Psoas muscle (tissue), 8 donors: ENCODE results near the gene IFITM10. TPM values are rescaled to one million over a fixed set of nuclear protein-coding genes. Genes with fewer than 3 reads are reported as not detected.
"Not testable (repeated sequence)": the region's sequence is repeated elsewhere in the genome, so short reads cannot be mapped to it uniquely, and the experiment has no call there.

ENCODE experiments used
- ATAC-seq, 4 donors: fragments of 200-7000 bp; cut with Tn5 transposase; one replicate each; pipeline ENCODE4 v1.9.1; 2020; ENCODE audit warnings: moderate library complexity in 3 of 4, mild to moderate bottlenecking in 2 of 4
- DNase-seq, 2 donors: peaks; one replicate each; pipeline ENCODE4 v3.0.0-alpha.2; 2020
- H3K27ac ChIP-seq: fragments of 200-600 bp; one replicate; pipeline ENCODE4 v1.8.0; 2022
- H3K27me3 ChIP-seq, 3 donors: fragments of 200-600 bp in 1 of 3; one replicate each; pipeline versions ENCODE4 v1.6.1 to v1.8.0; 2013 to 2022; ENCODE audit warnings: low read length in 2 of 3, mild to moderate bottlenecking in 2 of 3, moderate library complexity in 1 of 3; ENCODE audit not compliant: insufficient read depth in 3 of 3
- H3K36me3 ChIP-seq, 2 donors: fragments of 200-600 bp in 1 of 2; one replicate each; pipeline versions ENCODE4 v1.6.1 to v1.8.0; 2013 to 2022; ENCODE audit warnings: low read depth in 1 of 2, mild to moderate bottlenecking in 1 of 2, moderate library complexity in 1 of 2; ENCODE audit not compliant: insufficient read depth in 1 of 2
- H3K4me1 ChIP-seq: fragments of 200-600 bp; one replicate; pipeline ENCODE4 v1.8.0; 2022
- H3K4me3 ChIP-seq: fragments of 200-600 bp; one replicate; pipeline ENCODE4 v1.8.0; 2022; ENCODE audit warnings: mild to moderate bottlenecking
- H3K9me3 ChIP-seq: fragments of 200-600 bp; one replicate; pipeline ENCODE4 v1.8.0; 2022
- WGBS, 3 donors: extraction: QIAGEN DNeasy Blood & Tissue Kit; methylation state at CpG; one replicate each; pipeline versions ENCODE4 v1.1.6 to v1.1.7; 2013; 5-methylcytosine and 5-hydroxymethylcytosine counted together
- intact Hi-C, 2 donors: fragments of 100-400 bp; cut with DNase I; formaldehyde crosslinking; loops; one replicate each; pipeline versions ENCODE4 v1.11.0 to v1.14.2; 2022
- polyA plus RNA-seq, 3 donors: library from polyadenylated mRNA; stranded (reverse); fragments of 200-250 nt; gene quantifications; one replicate each; pipeline ENCODE4 v1.2.3, GENCODE V29; 2013
- total RNA-seq, 4 donors: library from RNA; stranded (reverse); fragmentation: NEBNext Ultra II Directional in 2 of 4; extraction: Animal tissue kit (Norgen Biotek cat#: 25700) in 2 of 4; gene quantifications; one replicate each; pipeline versions ENCODE4 v1.2.1 to v1.2.4, GENCODE V29; 2021 to 2023
- TF ChIP-seq, protein P1 (sequence below): fragments of 200-600 bp; IDR thresholded peaks from one replicate; pipeline ENCODE4 v1.8.0; 2022; ENCODE audit warnings: antibody characterized with exemption
- donor health status: healthy with polysubstance abuse.
- donor health status: DM: no; HTN: no; CAD: no; lungs with moderate emphysema.
- donor health status: Bipolar disorder and iron deficiency.
- donor health status: healthy.
- donor health status: DM: yes; HTN: yes; CAD: no.
- donor health status: DM: no; HTN: no; CAD: no.
- donor health status: DM: no; HTN: no; CAD: no.
- donor health status: DM: yes; HTN: yes; CAD: no.

IFITM10 gene
- total and polyA plus RNA-seq, 7 donors, result 0.70 to 6.1 (median 1.6) TPM

DNA sequence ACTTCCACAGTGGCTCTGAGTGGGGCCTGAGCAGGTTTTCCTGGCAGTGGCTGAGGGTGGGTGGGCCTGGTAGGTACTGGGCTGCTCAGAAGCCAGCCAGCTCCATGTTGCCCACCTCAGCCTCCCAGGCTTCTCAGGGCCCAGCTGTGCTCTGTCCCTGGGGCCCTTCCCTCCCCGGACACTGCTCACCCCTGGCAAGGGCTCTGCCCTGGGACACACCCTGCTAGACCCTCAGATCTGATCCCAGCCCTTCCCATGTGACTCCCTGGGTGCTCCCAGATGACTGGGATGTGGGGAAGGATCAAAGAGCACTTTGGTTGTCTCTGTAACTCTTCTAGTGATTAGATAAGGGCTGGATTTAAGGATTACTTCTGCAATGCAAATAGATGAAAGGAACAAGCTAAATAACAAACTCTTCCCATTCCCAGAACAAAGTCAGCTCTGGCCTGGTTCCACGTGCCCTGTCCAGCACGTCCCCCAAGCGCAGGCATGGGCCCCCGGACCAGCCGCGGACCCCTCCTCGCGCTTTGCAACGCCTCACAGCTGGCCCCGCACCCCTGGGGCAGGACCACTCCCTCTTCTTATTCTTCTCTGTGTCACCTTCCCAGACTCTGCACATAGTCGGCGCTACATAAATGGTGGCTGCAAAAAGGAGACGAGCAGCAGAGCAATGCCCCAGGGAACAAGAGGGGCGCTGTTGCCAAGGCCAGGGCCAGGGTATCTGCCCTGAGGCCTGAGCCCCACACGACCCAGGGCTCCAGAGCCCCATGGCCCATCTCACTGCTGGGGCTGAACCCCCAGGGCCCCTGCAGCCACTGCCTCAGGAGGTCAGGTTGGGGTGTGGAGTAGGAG lies 59.1 kb downstream of the IFITM10 start:
- intact Hi-C loops, result loop anchor here (5.0 kb wide), 3 partner anchors 39 to 461 kb away; no protein-coding TSS in a partner anchor
- WGBS, 3 donors, result 79 to 85% (median 83%) methylated on average over 16 of the region's 16 CpGs
- TF ChIP-seq, protein P1, sequence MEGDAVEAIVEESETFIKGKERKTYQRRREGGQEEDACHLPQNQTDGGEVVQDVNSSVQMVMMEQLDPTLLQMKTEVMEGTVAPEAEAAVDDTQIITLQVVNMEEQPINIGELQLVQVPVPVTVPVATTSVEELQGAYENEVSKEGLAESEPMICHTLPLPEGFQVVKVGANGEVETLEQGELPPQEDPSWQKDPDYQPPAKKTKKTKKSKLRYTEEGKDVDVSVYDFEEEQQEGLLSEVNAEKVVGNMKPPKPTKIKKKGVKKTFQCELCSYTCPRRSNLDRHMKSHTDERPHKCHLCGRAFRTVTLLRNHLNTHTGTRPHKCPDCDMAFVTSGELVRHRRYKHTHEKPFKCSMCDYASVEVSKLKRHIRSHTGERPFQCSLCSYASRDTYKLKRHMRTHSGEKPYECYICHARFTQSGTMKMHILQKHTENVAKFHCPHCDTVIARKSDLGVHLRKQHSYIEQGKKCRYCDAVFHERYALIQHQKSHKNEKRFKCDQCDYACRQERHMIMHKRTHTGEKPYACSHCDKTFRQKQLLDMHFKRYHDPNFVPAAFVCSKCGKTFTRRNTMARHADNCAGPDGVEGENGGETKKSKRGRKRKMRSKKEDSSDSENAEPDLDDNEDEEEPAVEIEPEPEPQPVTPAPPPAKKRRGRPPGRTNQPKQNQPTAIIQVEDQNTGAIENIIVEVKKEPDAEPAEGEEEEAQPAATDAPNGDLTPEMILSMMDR, result no peak

DNA sequence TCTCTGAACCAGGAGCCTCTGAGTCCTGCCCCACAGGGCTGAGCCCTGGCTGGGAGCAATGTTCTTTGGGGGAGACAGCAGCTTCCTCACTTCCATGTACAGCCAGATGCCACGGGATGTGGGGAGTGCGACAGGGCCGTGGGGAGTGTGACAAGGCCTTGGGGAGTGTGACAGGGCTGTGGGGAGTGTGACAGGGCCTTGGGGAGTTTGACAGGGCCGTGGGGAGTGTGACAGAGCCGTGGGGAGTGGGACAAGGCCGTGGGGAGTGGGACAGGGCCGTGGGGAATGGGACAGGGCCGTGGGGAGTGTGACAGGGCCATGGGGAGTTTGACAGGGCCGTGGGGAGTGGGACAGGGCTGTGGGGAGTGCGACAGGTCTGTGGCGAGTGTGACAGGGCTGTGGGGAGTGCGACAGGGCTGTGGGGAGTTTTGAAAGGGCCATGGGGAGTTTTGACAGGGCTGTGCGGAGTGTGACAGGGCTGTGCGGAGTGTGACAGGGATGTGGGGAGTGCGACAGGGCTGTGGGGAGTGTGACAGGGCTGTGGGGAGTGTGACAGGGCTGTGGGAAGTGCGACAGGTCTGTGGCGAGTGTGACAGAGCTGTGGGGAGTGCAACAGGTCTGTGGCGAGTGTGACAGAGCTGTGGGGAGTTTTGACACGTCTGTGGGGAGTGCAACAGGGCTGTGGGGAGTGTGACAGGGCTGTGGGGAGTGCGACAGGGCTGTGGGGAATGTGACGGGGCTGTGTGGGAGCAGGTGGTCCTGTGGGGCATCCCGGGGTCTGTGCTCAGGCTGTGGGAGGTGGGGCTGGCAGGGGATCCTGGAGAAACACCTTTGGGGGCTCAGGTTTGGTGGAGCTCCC lies 60.0 kb downstream of the IFITM10 start:
- intact Hi-C loops, result loop anchor here (5.0 kb wide), 3 partner anchors 38 to 462 kb away; no protein-coding TSS in a partner anchor

More for the DNA sequence above, 59.1 kb downstream of the IFITM10 start:
- ATAC-seq (no peak), DNase-seq (no peak)
- H3K4me1 ChIP-seq, result peaks cover 6% of the 10 kb centered on the region
- H3K9me3 ChIP-seq, result no peaks in the 10 kb centered on the region
- no peak overlapping the region for H3K27ac ChIP-seq
- no peaks in the 10 kb centered on the region for H3K36me3 ChIP-seq
- peaks cover 0 to 12% (median 2%) of the 10 kb centered on the region in 3 donors for H3K27me3 ChIP-seq
- H3K4me3 ChIP-seq, result no peak overlapping the region

DNA sequence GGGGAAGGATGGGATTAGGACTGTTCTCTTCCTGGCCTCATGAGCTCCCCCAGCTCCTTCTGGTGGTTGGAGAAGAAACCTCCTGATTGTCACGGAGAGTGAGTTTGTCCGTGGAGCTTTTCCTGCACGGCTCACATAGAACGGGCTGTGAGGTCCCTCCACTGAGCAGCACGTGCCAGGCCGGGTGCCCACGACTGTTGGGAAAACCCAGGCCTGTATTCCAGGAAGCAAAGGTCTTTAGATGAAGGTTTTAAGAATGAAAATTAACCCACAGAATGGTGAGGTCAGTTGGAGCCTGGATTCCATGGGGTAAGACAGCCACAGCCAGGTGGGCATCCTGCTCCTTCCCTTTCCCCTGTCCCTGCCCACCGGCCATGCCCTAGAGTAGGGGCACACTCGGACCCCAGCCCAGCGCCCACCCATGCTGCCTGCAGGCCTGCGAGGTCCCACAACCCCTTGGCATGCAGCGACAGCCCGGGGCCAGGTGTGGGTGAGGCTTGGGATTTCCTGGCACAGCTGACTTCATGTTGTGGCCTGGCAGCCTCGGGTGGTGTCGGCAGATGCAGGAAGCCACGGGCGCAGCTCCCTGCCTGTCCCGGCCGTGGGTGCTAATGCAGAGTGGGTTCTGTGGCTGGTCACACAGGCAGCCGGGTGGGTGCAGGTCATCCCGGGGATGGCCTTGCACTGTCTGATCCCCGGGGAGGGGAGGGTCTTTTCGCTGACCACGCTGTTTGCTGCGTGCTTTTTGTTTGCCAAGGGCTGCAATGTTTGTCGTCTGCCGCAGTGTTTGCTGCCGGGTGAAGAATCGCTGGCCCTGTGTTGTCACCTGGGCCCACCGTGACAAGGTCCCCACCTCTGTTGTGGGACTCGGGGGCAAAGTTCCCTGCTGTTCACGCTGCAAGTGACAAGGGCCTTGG lies 60.9 kb downstream of the IFITM10 start:
- H3K4me3 ChIP-seq, result not testable (repeated sequence)

More for the DNA sequence above, 60.0 kb downstream of the IFITM10 start:
- no peak overlapping the region for H3K4me3 ChIP-seq
- H3K36me3 ChIP-seq, result no peaks in the 10 kb centered on the region
- ATAC-seq, result no peak
- DNase-seq, result no peak
- peaks cover 6% of the 10 kb centered on the region for H3K4me1 ChIP-seq
- no peak overlapping the region for H3K27ac ChIP-seq
- 79 to 81% (median 79%) methylated on average over 22 of the region's 22 CpGs for WGBS, 3 donors
- TF ChIP-seq, protein P1, result no peak
- H3K9me3 ChIP-seq, result no peaks in the 10 kb centered on the region
- peaks cover 0 to 12% (median 2%) of the 10 kb centered on the region in 3 donors for H3K27me3 ChIP-seq

DNA sequence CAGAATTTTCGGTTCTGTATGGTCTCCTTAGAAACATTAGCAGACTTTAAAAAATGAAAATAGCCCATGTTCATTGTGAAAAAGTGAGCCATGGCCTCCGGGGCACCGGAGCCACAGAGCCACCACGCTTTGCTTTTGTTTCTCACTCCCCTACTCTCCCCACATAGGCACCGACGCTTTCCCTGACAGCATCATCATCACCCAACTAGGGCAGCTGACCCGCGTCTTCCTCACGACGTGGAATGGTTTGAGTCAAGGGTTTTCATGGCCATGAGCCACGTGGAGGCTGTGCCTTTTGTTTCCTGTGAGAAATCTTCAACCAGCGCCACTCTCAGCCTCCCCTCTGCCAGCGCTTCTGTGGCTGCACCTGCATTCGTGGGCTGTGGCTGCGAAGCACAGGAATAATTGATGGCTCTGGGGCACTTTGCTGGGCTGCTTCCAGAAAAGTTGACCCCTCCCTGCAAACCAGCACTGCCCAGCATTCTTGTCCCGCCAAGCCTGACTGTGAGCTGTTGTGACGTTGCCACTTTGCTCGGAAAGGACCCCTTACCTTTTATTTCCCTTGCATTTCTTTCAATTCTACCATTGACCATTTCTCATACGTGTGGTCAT lies 62.0 kb downstream of the IFITM10 start:
- H3K27ac ChIP-seq, DNase-seq, ATAC-seq, H3K4me1 ChIP-seq, intact Hi-C loops, H3K4me3 ChIP-seq, H3K9me3 ChIP-seq, H3K36me3 ChIP-seq: not testable (repeated sequence)
- peaks cover 0 to 12% (median 2%) of the 10 kb centered on the region in 3 donors for H3K27me3 ChIP-seq
- WGBS, 3 donors, result 69 to 79% (median 73%) methylated on average over 17 to 19 of the region's 19 CpGs

More for the DNA sequence above, 60.9 kb downstream of the IFITM10 start:
- H3K9me3 ChIP-seq, ATAC-seq, DNase-seq, H3K27ac ChIP-seq, H3K36me3 ChIP-seq, H3K4me1 ChIP-seq: not testable (repeated sequence)
- intact Hi-C loops, result loop anchor here (5.0 kb wide), 3 partner anchors 37 to 463 kb away; no protein-coding TSS in a partner anchor
- 70 to 76% (median 71%) methylated on average over 19 to 31 of the region's 32 CpGs for WGBS, 3 donors
- H3K27me3 ChIP-seq, result peaks cover 0 to 12% (median 2%) of the 10 kb centered on the region in 3 donors

DNA sequence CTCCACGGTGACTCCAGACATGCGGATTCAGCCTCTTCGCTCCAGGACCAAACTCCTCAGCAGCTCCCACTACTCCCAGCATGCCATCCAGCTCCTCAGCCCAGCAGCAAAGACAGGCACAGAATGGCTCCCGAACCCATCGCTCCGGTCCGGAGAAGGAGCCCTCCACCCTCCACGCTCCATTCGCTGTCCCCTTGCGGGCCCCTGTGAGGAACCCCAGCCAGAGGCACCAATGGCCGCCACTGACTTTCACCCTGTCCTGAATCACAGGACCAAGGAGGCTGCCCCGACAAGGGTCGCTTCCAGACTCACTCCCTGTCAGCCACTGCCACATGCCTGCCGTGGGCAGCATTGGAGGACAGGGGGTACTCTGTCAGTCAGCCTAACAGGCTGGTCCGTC lies 64.2 kb downstream of the IFITM10 start:
- peaks cover 0 to 23% (median 2%) of the 10 kb centered on the region in 3 donors for H3K27me3 ChIP-seq
- H3K9me3 ChIP-seq, ATAC-seq, H3K27ac ChIP-seq, H3K4me1 ChIP-seq, H3K4me3 ChIP-seq, H3K36me3 ChIP-seq, intact Hi-C loops, DNase-seq: not testable (repeated sequence)
- 72 to 83% (median 74%) methylated on average over 11 to 12 of the region's 15 CpGs for WGBS, 3 donors

DNA sequence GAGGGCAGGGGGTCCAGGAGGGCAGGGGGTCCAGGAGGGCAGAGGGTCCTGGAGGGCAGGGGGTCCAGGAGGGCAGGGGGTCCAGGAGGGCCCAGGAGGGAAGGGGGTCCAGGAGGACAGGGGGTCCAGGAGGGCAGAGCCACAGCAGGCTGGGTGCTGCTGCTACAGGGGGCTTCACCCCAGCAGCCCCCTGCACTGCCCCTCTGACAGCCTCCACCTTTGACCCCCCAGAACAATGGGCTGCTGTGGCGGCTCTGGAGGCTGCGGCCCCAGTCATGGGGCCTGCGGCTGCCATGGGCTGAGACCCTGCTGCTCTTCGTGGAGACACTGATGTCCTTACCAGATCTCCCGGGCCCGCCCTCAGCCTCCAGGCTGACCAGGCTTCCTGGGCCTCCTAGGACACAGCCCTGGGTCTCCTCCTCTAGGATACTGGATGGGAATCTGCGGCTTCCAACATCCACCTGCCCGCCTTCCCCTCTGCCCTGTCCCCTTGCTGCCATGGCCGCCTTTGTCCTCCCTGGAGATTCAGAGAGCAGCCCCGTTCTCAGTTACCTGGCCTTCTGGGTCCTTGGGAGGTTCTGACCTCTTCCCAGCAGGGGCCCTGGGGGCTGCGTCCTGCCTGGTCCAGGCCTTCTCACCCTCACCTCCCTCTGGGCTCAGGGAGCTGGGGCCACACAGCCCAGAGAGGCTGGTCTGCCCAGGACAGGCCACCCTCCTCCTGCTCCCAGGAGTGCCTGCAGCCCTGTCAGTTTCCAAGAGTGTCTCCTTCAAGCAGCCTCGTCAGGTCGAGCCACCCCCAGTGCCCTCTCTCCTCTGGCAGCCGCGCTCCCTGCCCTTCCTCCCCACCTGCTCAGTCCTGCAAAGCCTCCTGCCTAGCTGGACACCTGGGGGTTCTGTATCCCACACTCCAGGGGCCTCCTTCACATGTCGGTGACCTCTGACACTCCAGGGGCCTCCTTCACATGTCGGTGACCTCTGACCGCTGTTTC lies 65.2 kb downstream of the IFITM10 start:
- intact Hi-C loops, H3K36me3 ChIP-seq, H3K4me1 ChIP-seq, H3K4me3 ChIP-seq, ATAC-seq, DNase-seq, H3K9me3 ChIP-seq, H3K27ac ChIP-seq: not testable (repeated sequence)
- H3K27me3 ChIP-seq, result peaks cover 0 to 28% (median 4%) of the 10 kb centered on the region in 3 donors
- WGBS, 3 donors, result 75 to 87% (median 87%) methylated on average over 9 to 15 of the region's 18 CpGs

DNA sequence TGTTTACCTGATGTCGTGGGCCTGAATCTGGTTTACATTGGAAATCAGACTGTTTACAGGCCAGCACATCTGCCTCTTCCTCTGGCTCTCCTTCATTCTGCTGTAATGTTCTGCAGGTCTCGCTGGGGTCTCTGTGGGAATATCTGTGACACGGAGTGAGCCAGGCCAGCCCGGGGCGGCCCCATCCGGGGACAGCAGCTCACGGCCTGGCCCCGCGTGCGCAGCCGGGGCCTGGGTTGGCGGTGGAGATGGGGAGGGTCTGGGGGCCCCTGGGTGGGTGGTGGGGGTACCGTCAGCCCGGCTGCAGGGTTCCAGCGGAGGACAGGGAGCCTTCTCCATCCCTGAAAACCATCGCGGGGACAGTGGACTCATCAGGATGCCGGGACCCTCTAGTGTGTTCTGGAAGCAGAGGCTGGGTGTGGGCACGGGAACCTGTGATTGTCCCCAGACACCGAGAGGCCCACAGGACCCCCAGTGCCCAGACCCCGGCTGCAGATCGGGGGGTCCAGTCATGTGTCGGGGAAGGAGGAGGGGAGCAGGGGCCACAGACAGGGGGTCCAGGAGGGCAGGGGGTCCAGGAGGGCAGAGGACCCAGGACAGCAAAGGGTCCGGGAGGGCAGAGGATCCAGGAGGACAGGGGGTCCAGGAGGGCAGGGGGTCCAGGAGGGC lies 66.4 kb downstream of the IFITM10 start:
- ATAC-seq, result peak in 1 of 4 donors; percentile 19
- H3K27ac ChIP-seq, DNase-seq, H3K9me3 ChIP-seq, intact Hi-C loops, H3K4me1 ChIP-seq, H3K36me3 ChIP-seq, H3K4me3 ChIP-seq: not testable (repeated sequence)
- H3K27me3 ChIP-seq, result peaks cover 0 to 27% (median 4%) of the 10 kb centered on the region in 3 donors
- WGBS, 3 donors, result 60 to 77% (median 77%) methylated on average over 7 to 16 of the region's 24 CpGs
